VCaP (cell line): Measurements from ENCODE around the gene ADK.
A peak's percentile ranks its signal among the peaks of the same experiment; 100 is the strongest.

Source experiments
- H3K27ac ChIP-seq: fragments of 450-650 bp; 2 replicates; pipeline ENCODE4 v1.5.1; 2017
- TF ChIP-seq, protein P1 (sequence below): fragments of 450-650 bp; conservative IDR thresholded peaks from 2 replicates; pipeline ENCODE4 v1.5.1; 2017; ENCODE audit warnings: mild to moderate bottlenecking, moderate library complexity

Gene ADK

DNA sequence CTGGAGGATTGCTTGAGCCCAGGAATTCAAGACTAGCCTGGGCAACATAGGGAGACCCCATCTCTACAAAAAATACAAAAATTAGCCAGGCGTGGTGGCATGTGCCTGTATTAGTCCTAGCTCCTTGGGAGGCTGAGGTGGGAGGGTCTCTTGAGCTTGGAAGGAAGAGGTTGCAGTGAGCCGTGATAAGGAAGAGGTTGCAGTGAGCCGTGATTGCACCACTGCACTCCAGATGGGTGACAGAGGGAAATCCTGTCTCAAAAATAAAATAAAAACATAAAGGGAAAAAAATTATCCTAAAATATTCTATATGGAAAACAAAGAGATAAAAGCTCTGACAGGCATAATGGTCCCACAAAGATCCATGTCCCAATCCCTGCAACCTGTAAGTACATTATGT lies 587.5 kb downstream of the ADK start:
- TF ChIP-seq, protein P1, sequence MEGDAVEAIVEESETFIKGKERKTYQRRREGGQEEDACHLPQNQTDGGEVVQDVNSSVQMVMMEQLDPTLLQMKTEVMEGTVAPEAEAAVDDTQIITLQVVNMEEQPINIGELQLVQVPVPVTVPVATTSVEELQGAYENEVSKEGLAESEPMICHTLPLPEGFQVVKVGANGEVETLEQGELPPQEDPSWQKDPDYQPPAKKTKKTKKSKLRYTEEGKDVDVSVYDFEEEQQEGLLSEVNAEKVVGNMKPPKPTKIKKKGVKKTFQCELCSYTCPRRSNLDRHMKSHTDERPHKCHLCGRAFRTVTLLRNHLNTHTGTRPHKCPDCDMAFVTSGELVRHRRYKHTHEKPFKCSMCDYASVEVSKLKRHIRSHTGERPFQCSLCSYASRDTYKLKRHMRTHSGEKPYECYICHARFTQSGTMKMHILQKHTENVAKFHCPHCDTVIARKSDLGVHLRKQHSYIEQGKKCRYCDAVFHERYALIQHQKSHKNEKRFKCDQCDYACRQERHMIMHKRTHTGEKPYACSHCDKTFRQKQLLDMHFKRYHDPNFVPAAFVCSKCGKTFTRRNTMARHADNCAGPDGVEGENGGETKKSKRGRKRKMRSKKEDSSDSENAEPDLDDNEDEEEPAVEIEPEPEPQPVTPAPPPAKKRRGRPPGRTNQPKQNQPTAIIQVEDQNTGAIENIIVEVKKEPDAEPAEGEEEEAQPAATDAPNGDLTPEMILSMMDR, result no peak
- H3K27ac ChIP-seq, result no peak overlapping the region

DNA sequence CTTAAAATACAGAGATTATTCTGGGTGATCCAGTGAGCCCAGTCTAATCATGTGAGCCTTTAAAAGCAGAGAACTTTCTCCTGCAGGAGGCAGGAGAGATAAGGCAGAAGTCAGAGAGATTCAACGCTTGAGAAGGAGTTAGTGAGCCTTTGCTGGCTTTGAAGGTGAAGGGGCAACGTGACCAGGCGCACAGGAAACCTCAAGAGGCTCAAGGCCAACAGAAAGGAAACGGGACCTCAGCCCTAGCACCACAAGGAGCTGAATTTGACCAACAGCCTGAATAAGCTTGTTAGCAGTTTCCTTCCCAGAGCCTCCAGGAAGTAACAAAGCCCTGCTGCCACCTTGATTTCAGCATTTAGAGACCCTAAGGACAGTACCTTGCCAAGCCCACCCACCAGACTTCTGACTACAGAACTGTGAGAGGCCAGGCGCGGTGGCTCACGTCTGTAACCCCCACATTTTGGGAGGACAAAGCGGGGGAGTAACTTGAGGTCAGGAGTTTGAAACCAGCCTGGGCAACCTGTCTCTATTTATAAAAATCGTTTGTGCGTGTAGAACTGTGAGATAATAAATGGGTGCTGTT lies 588.1 kb downstream of the ADK start:
- TF ChIP-seq, protein P1, result peak; percentile 13; the same call in 1 of the 2 replicates
- no peak overlapping the region for H3K27ac ChIP-seq

DNA sequence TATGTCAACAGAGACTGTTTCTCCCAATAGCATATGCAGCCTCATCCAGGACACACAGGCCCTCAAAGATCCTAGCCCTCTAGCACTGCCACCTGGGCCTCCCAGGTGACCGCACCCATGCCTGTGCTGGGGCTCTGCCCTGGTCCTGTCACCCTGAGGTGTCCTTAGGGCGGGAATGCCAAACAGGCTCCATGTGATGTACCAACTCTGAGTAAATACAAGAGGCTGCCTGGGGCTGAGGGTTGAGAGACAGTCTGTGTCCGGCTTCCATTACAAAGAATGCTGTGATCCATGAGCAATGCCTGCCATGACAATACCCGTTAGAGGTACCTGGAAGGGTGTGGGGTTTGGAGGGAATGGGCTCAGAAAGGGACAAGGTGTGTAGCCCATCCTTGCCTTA lies 592.4 kb downstream of the ADK start:
- TF ChIP-seq, protein P1, result no peak
- H3K27ac ChIP-seq, result no peak overlapping the region

DNA sequence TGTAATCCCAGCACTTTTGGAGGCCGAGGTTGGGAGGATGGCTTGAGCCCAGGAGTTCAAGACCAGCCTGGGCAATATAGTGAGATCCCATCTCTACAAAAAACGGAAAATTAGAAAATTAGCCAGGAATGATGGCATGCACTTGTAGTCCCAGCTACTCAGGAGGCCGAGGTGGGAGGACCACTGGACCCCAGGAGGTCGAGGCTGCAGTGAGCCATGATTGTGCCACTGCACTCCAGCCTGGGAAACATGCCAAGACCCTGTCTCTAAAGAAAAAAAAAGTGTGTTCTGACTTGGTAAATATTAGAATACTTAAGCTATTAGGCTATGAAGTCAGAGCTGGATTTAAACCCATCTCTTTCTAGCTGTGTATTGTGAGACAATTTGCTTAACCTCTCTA lies 594.4 kb downstream of the ADK start:
- TF ChIP-seq, protein P1, result no peak
- H3K27ac ChIP-seq, result no peak overlapping the region

DNA sequence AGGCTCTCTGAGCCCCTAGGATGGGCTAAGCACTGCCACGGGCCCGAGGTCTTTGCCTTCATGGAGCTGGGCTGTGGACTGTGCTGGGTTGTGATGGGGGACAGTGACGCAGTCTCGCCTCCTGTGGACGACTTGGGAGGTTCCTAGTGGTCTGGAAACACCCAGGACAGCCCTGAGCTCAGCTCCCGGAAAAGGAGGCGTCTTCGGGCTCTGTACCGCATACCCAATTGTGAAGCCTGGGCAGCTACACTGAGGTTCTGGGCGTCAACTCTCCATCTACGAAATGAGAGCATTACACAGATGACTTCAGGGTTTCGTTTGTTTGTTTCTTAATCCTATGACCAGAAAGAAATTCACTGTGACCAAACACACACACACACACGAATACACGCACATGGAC lies 595.8 kb downstream of the ADK start:
- TF ChIP-seq, protein P1, result no peak
- H3K27ac ChIP-seq, result no peak overlapping the region

DNA sequence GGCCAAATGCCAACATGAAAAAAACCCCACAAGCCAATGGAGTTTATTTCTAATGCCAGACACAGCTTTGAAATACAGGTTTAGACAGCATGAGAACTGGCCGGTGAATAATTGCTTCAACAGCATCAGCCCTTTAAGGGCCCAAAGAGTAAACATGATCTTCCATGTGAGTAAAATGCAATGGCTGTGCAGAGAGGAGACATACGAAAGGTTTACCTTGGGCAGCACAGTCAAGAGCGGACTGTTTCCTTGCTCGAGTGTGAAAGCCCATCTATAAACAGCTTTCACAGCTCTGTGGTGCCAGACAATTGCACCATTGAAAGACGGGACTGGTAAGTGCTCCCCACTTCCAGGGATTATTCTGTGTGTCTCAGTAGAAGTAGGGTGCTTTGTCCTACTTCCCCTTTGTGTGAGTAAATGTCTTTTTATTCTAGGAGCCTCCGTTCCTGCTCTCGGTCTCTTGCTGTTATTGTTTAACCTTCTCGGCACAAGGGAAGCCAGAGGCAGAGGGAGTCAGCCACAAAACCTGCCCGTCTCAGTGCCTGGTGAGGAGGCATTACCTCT lies 597.5 kb downstream of the ADK start:
- TF ChIP-seq, protein P1, result no peak
- no peak overlapping the region for H3K27ac ChIP-seq

DNA sequence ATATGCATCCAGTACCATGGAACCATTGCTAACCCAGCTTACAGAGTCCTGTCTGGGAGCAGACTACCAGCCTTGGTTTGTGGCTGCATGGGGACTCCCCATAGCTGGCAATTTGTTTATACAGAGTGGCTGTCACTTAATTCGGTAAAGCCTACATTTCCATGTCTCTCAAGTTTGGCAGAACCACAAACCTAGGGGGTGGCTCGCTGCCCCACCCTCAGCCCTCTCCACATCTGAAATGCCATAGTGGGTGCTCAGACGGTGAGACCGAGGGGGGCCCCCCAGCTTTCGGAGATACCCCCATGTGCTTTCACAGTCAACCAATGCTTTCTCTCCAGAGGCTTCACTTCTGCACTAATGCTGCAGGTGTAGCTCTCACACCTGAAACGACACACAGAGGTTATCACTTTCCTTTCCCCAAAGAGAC lies 599.8 kb downstream of the ADK start:
- TF ChIP-seq, protein P1, result no peak
- H3K27ac ChIP-seq, result no peak overlapping the region
